ENCODE data around the gene EYA2.

EYA2 gene

DNA sequence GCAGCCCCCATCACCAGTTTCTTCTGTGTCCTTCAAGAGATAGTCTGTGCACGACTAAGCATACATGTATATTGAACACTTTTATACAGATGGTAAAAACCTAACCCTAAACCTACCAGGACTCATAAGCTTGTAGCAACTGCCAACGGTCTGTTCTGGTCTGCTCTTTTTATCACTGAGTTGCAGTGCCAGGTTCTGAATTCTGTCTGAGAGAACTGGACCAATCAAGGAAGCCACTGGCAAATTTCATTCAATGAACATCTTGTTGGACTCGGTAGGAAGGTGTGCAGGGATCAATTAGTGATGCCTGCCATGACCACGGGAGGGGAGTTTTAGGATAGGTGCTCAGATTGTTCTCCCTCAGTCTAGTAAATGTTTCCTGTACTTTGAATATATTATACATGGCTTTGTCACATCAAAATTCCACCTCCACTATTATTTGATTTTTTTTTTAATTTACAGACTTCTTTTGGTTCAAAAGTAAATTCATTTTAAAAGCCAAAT lies 146.8 kb downstream of the EYA2 start:
- TF ChIP-seq GLIS3 (CRISPR knock-in tag; IDR thresholded peaks at IDR 0.05): no peak
- TF ChIP-seq, protein P1, sequence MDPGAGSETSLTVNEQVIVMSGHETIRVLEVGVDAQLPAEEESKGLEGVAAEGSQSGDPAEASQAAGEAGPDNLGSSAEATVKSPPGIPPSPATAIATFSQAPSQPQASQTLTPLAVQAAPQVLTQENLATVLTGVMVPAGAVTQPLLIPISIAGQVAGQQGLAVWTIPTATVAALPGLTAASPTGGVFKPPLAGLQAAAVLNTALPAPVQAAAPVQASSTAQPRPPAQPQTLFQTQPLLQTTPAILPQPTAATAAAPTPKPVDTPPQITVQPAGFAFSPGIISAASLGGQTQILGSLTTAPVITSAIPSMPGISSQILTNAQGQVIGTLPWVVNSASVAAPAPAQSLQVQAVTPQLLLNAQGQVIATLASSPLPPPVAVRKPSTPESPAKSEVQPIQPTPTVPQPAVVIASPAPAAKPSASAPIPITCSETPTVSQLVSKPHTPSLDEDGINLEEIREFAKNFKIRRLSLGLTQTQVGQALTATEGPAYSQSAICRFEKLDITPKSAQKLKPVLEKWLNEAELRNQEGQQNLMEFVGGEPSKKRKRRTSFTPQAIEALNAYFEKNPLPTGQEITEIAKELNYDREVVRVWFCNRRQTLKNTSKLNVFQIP (CRISPR knock-in tag; IDR thresholded peaks at IDR 0.05; ENCODE audit: borderline replicate concordance, low read depth): no peak
- TF ChIP-seq, protein P2, sequence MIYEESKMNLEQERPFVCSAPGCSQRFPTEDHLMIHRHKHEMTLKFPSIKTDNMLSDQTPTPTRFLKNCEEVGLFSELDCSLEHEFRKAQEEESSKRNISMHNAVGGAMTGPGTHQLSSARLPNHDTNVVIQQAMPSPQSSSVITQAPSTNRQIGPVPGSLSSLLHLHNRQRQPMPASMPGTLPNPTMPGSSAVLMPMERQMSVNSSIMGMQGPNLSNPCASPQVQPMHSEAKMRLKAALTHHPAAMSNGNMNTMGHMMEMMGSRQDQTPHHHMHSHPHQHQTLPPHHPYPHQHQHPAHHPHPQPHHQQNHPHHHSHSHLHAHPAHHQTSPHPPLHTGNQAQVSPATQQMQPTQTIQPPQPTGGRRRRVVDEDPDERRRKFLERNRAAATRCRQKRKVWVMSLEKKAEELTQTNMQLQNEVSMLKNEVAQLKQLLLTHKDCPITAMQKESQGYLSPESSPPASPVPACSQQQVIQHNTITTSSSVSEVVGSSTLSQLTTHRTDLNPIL (CRISPR knock-in tag; IDR thresholded peaks at IDR 0.05; ENCODE audit: low read depth): no peak
- ATAC-seq: no peak

DNA sequence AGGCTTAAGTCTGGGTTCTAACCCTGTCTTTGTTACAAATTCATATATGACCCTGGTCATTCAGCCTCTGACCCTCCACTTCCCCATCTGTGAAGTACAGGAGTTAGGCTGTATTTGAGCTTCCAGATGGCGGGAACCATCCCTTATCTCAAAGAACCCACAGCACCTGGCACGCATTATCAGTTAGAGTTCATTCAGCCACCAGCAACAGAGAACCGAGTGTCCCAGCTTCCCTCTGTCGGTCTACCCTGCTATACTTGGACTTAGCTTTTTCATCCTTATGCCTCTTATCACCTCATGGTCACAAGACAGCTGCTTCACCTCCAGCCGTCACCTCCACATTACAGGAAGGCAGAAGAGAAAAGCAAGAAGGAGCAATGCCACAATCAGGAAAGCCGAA lies 147.8 kb downstream of the EYA2 start:
- TF ChIP-seq, protein P3, sequence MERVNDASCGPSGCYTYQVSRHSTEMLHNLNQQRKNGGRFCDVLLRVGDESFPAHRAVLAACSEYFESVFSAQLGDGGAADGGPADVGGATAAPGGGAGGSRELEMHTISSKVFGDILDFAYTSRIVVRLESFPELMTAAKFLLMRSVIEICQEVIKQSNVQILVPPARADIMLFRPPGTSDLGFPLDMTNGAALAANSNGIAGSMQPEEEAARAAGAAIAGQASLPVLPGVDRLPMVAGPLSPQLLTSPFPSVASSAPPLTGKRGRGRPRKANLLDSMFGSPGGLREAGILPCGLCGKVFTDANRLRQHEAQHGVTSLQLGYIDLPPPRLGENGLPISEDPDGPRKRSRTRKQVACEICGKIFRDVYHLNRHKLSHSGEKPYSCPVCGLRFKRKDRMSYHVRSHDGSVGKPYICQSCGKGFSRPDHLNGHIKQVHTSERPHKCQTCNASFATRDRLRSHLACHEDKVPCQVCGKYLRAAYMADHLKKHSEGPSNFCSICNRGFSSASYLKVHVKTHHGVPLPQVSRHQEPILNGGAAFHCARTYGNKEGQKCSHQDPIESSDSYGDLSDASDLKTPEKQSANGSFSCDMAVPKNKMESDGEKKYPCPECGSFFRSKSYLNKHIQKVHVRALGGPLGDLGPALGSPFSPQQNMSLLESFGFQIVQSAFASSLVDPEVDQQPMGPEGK (CRISPR knock-in tag; IDR thresholded peaks at IDR 0.05; ENCODE audit: borderline replicate concordance): no peak

DNA sequence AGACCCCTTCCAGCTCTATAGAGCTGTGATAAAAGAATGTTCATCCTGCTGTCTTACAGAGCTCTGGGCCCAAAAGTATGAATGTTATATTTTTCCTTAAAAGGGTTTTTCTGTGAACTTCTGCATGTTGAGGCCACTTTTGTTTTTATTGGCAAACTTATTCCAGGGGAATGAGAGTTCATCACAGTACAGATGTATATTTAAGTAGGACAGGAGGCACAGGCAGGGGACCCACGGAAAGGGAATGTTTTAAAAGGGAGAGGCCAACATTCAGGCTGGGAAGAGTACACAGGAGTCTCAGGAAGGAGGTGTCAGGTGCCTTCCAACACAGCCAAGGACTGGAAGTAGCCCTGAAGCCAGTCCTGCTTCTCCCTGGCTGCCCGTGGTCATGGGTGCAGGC lies 148.4 kb downstream of the EYA2 start:
- no peak for TF ChIP-seq ZNF565 (CRISPR knock-in tag; conservative IDR thresholded peaks at IDR 0.05; ENCODE audit: low read depth)
- no peak for TF ChIP-seq PPARA (CRISPR knock-in tag; IDR thresholded peaks at IDR 0.05; ENCODE audit: borderline replicate concordance)
- no peak for TF ChIP-seq TCF4 (CRISPR knock-in tag; IDR thresholded peaks at IDR 0.05; ENCODE audit: borderline replicate concordance)
- no peak for TF ChIP-seq ISL1 (CRISPR knock-in tag; IDR thresholded peaks at IDR 0.05)
- TF ChIP-seq, protein P4, sequence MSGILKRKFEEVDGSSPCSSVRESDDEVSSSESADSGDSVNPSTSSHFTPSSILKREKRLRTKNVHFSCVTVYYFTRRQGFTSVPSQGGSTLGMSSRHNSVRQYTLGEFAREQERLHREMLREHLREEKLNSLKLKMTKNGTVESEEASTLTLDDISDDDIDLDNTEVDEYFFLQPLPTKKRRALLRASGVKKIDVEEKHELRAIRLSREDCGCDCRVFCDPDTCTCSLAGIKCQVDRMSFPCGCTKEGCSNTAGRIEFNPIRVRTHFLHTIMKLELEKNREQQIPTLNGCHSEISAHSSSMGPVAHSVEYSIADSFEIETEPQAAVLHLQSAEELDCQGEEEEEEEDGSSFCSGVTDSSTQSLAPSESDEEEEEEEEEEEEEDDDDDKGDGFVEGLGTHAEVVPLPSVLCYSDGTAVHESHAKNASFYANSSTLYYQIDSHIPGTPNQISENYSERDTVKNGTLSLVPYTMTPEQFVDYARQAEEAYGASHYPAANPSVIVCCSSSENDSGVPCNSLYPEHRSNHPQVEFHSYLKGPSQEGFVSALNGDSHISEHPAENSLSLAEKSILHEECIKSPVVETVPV (CRISPR knock-in tag; IDR thresholded peaks at IDR 0.05): no peak
- TF ChIP-seq CSDC2 (CRISPR knock-in tag; IDR thresholded peaks at IDR 0.05): no peak
- no peak for TF ChIP-seq BACH2 (CRISPR knock-in tag; IDR thresholded peaks at IDR 0.05; ENCODE audit: borderline replicate concordance)
- TF ChIP-seq ZFP30 (CRISPR knock-in tag; IDR thresholded peaks at IDR 0.05): no peak
- no peak for ATAC-seq

More for the DNA sequence above, 147.8 kb downstream of the EYA2 start:
- no peak for ATAC-seq

DNA sequence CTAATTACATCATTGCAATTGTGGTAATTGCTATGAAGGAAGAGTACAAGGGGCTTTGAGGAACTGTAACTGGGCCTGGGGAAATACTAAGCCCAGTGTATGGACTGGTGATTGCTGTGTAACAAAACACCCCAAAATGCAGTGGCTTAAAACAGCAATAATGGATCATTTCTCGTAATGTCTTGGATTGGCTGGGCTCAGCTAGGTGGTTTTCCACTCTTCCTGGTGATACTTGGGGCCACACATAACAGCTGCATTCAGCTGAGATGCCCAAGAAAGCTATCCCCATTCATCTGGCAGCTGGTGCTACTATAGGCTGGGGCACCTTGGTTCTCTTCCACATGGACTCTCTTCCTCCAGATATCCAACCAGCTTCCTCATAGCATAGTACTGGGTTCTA lies 150.3 kb downstream of the EYA2 start:
- no peak for ATAC-seq
- no peak for TF ChIP-seq GLIS3 (CRISPR knock-in tag; IDR thresholded peaks at IDR 0.05)
- TF ChIP-seq TOX (CRISPR knock-in tag; IDR thresholded peaks at IDR 0.05; ENCODE audit: borderline replicate concordance): no peak
- TF ChIP-seq, protein P5, sequence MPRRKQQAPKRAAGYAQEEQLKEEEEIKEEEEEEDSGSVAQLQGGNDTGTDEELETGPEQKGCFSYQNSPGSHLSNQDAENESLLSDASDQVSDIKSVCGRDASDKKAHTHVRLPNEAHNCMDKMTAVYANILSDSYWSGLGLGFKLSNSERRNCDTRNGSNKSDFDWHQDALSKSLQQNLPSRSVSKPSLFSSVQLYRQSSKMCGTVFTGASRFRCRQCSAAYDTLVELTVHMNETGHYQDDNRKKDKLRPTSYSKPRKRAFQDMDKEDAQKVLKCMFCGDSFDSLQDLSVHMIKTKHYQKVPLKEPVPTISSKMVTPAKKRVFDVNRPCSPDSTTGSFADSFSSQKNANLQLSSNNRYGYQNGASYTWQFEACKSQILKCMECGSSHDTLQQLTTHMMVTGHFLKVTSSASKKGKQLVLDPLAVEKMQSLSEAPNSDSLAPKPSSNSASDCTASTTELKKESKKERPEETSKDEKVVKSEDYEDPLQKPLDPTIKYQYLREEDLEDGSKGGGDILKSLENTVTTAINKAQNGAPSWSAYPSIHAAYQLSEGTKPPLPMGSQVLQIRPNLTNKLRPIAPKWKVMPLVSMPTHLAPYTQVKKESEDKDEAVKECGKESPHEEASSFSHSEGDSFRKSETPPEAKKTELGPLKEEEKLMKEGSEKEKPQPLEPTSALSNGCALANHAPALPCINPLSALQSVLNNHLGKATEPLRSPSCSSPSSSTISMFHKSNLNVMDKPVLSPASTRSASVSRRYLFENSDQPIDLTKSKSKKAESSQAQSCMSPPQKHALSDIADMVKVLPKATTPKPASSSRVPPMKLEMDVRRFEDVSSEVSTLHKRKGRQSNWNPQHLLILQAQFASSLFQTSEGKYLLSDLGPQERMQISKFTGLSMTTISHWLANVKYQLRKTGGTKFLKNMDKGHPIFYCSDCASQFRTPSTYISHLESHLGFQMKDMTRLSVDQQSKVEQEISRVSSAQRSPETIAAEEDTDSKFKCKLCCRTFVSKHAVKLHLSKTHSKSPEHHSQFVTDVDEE (CRISPR knock-in tag; IDR thresholded peaks at IDR 0.05): no peak
- TF ChIP-seq BACH2 (CRISPR knock-in tag; IDR thresholded peaks at IDR 0.05; ENCODE audit: borderline replicate concordance): no peak
- TF ChIP-seq RARB (CRISPR knock-in tag; IDR thresholded peaks at IDR 0.05): no peak
- TF ChIP-seq ISL1 (CRISPR knock-in tag; IDR thresholded peaks at IDR 0.05): no peak
- TF ChIP-seq OSR1 (CRISPR knock-in tag; IDR thresholded peaks at IDR 0.05): no peak
- no peak for TF ChIP-seq ZNF70 (CRISPR knock-in tag; IDR thresholded peaks at IDR 0.05)
- no peak for TF ChIP-seq ZC3H10 (CRISPR knock-in tag; IDR thresholded peaks at IDR 0.05)
- TF ChIP-seq, protein P4 (CRISPR knock-in tag; IDR thresholded peaks at IDR 0.05): no peak
- no peak for TF ChIP-seq ARNTL (CRISPR knock-in tag; IDR thresholded peaks at IDR 0.05; ENCODE audit: borderline replicate concordance, low read depth)
- TF ChIP-seq ZFP30 (CRISPR knock-in tag; IDR thresholded peaks at IDR 0.05): no peak
- TF ChIP-seq, protein P1 (CRISPR knock-in tag; IDR thresholded peaks at IDR 0.05; ENCODE audit: borderline replicate concordance, low read depth): no peak
- no peak for TF ChIP-seq TCF4 (CRISPR knock-in tag; IDR thresholded peaks at IDR 0.05; ENCODE audit: borderline replicate concordance)
- TF ChIP-seq, protein P2 (CRISPR knock-in tag; IDR thresholded peaks at IDR 0.05; ENCODE audit: low read depth): no peak
- TF ChIP-seq PPARA (CRISPR knock-in tag; IDR thresholded peaks at IDR 0.05; ENCODE audit: borderline replicate concordance): no peak
- no peak for TF ChIP-seq ESRRG (CRISPR knock-in tag; IDR thresholded peaks at IDR 0.05)

Data from SK-N-SH treated with all-trans-retinoic acid at 6 μM for 48 hours (cell line).